ENCODE measurements around the gene ROR1.

ROR1 gene

DNA sequence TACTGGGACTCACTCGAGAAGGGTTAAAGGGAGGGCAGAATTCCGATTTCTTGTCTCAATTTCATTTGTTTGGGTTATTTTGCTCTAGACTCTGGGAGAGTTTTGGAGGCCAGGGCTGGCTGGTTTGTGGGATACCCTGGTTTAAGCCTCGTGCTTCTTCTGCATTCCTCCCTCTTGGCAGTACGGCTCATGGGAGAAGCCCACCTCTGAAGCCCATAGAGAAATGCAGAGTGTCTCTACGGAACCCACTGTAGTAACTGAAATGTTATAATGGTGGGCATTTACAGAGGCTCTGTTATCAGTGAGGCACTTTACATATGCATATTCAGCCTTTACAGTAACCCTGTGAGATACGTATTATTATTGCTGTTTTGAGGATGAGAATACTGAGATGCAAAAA is 43.9 kb downstream of the ROR1 start:
- TF ChIP-seq CTCF (conservative IDR thresholded peaks at IDR 0.05; ENCODE audit: control insufficient read depth, insufficient read depth, low read depth, low read length), result no peak
- no peak overlapping the region for H3K4me3 ChIP-seq (ENCODE audit: control insufficient read depth, low read depth, low read length)
- DNase-seq (ENCODE audit: low read depth), result no peak

GRCh38 chr1:63818567-63819325 is 44.9 kb downstream of the ROR1 start:
- DNase-seq (ENCODE audit: low read depth), result peak; percentile 59
- H3K4me3 ChIP-seq (ENCODE audit: control insufficient read depth, low read depth, low read length), result no peak overlapping the region
- no peak for TF ChIP-seq CTCF (conservative IDR thresholded peaks at IDR 0.05; ENCODE audit: control insufficient read depth, insufficient read depth, low read depth, low read length)

GRCh38 chr1:63819795-63820194 is 46.0 kb downstream of the ROR1 start:
- no peak for TF ChIP-seq CTCF (conservative IDR thresholded peaks at IDR 0.05; ENCODE audit: control insufficient read depth, insufficient read depth, low read depth, low read length)
- no peak for DNase-seq (ENCODE audit: low read depth)
- H3K4me3 ChIP-seq (ENCODE audit: control insufficient read depth, low read depth, low read length), result no peak overlapping the region

DNA sequence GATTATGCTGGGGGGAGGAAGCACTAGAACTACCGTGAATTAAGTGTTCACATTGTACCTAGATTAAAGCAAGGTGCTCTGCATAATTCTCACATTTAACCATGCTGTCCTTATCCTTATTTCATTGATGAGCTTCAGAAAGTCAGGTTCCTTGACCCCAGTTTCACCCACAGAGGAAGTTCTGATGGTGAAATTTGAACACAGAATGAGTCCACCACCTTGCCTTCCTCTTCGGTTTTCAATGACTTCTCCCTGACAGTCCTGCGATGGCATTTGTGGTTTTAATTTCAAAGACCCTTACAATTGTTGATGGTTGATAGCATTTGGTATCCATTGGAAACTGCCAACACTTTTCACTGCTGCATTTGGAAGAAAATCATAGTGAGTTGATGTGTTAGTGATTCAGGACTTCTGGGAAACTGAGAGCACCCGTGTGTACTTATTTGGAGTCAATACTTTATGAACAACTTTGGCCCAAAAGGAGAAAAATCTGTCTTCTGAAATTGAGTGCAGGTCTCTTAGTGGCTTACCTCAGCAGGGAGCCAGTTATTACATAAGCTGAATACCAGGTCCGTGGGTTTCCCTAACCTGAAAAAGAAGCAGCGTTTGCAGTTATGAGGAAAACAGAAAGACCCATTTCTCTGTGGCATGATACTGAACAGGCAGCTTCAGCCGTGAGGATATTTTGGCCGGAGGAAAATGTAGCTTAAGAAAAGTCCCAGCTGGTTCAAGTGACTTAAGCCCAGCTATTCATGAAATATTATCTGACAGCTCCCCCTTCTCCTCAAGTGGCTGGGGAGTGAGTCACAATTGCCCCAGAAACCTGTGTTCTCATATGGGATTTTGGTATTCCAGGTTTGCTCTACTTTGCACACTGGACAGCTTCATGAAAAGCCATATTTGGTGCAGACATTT is 47.5 kb downstream of the ROR1 start:
- TF ChIP-seq CTCF (conservative IDR thresholded peaks at IDR 0.05; ENCODE audit: control insufficient read depth, insufficient read depth, low read depth, low read length), result no peak
- DNase-seq (ENCODE audit: low read depth), result peak; percentile 74
- H3K4me3 ChIP-seq (ENCODE audit: control insufficient read depth, low read depth, low read length), result no peak overlapping the region

DNA sequence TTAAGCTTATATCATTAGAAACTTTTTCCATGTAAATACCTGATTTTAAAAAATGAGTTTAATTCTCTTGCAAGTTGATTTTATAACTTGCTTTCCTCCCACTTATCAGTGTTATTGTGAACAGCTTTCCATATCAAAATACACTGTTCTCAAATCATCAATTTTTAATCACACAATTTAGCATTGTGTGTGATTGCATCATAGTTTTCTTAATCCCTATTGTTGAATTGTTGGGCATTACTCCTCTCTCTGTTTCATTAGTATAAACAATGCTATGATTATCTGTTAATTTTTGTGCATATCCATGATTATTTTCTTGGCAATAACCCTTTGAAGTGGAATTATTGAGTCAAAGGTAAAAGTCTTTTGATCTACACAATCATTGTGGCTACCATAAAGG is 48.7 kb downstream of the ROR1 start:
- TF ChIP-seq CTCF (conservative IDR thresholded peaks at IDR 0.05; ENCODE audit: control insufficient read depth, insufficient read depth, low read depth, low read length), result no peak
- no peak overlapping the region for H3K4me3 ChIP-seq (ENCODE audit: control insufficient read depth, low read depth, low read length)
- no peak for DNase-seq (ENCODE audit: low read depth)

GRCh38 chr1:63824451-63824850 is 50.6 kb downstream of the ROR1 start:
- TF ChIP-seq CTCF (conservative IDR thresholded peaks at IDR 0.05; ENCODE audit: control insufficient read depth, insufficient read depth, low read depth, low read length), result no peak
- no peak overlapping the region for H3K4me3 ChIP-seq (ENCODE audit: control insufficient read depth, low read depth, low read length)
- DNase-seq (ENCODE audit: low read depth), result no peak
